HG03457 (cell line): ENCODE results near the gene B4GALNT3.

Experiments used
- ATAC-seq: cut with Tn5 transposase; IDR thresholded peaks from one replicate; pipeline ENCODE4 v1.9.1; 2021; ENCODE audit warnings: moderate number of reproducible peaks; ENCODE audit not compliant: unreplicated experiment

The B4GALNT3 gene

DNA sequence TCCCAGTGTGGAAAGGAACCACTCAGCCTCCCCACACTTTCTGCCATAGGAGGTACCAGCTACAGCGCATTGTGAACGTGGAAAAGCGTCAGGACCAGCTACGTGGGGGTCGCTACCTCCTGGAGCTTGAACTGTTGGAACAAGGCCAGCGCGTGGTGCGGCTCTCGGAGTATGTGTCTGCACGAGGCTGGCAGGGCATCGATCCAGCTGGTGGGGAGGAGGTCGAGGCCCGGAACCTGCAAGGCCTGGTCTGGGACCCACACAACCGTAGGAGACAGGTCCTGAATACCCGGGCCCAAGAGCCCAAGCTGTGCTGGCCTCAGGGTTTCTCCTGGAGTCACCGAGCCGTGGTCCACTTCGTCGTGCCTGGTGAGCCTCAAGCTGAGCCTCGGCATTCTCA is 96.8 kb downstream of the B4GALNT3 start:
- ATAC-seq: no peak

DNA sequence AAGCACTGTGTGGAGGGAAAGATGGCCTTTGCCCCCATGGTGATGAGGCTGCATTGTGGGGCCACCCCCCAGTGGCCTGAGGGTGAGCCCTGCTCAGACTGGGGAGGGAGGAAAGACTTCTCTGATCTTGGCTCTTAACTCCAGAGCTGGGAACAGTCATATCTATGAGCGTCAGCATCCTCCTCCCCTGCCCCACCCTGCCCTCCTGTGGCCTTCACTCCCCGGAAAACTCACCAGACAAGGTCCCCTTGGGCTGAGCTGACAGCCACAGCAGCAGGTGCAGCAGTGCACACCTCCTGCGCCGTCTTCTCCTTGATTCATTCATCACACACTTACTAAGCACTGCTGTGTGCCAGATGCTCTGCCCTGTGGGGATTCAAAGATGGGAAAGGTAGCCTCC is 98.8 kb downstream of the B4GALNT3 start:
- no peak for ATAC-seq

DNA sequence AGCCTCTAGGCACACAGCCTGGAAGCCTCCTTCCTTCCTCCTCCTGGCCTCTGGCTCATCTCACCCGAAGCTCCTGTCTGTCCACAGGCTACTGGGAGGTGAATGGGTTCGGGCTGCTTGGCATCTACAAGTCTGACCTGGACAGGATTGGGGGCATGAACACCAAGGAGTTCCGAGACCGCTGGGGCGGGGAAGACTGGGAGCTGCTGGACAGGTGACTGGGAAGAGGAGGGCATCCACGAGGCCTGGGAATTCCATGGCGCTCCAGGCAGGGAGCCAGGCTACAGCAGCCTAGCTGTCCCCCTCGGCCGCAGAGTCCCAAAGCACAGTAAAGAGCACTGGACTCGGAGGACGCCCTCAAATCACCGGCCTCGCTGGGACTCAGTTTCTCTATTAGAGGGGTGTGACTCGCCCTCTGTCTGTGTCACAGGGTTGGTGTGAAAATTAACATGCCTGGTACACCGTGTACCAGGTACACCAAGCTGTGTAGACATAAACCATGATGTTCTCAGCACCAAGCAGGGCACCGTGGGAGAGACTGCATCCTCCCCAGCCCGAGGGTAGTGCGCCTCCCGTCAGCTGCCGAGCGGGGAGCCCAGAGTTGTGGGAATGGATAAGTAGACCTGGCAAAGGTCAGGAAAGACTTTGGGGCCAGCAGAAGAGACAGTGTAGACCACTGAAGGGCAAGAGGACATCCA is 99.6 kb downstream of the B4GALNT3 start:
- ATAC-seq: no peak

DNA sequence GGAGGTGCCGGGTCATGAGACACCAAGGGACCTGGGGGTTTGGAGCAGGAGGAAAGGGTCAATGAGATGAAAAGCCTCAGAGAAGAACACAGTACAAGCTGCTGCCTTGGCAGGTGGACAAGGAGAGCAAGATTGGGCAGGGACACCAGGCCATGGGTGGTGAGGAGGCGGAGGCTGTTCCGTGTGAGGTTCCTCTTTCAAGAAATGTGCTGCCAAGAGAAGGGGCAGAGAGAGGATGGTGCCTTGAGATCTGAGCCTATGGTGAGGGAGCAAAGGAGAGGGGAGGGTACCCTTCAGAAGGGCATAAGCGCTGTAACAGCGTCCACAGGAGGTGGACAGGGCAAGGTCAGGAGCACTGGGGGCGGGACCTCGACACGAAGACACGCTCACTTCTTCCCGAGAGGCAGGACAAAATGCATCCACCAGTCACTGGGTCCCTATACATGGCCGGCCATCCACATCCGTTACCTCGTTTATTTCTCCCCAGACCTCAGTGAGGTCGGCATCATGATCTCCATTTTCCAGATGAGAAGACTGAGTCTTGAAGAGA is 100.2 kb downstream of the B4GALNT3 start:
- no peak for ATAC-seq

DNA sequence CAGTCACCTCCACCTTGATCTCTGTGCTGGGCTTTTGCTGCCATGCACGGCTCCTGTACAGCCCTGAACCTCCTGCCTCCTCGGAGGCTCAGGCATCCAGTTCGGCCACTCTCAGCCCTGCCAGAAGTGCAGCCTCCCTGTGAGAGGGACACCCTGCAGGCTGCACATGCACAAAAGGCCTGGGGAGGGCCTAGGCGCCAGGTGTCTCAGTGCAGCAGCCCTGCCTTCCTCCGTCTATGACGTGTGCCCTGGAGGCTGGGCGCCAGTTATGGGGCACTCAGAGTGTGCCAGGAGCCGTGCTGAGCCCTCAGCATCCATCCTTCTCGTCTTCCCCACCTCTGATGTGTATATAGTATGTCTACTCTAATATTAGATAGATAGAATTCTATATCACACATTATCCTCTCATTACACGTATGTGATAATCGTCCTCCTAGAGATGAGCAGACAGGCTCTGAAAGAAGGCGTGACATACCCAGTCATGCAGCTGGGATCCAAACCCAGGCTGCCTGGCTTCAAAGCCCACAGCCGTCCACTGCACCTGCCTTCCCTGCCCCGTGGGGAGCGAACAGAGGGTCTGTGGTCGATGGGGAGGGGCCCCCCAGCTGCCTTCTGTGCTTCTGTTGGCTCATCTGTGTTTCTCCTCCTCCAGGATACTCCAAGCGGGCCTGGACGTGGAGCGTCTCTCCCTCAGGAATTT is 101.1 kb downstream of the B4GALNT3 start:
- no peak for ATAC-seq

DNA sequence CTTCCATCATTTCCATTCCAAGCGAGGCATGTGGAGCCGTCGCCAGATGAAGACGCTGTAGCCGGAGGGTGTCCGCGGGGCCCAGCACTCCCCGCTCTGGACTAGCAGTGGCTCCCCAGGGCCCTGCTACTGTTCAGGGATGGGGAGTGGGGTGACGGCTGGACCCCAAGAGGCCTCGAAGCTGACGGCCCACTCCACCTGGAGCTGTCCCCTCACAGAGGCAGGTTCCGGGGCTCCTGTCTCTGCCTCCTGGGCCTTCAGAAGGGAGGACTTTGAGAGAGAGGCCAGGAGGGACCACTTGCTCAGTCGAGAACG is 101.6 kb downstream of the B4GALNT3 start:
- ATAC-seq: no peak

DNA sequence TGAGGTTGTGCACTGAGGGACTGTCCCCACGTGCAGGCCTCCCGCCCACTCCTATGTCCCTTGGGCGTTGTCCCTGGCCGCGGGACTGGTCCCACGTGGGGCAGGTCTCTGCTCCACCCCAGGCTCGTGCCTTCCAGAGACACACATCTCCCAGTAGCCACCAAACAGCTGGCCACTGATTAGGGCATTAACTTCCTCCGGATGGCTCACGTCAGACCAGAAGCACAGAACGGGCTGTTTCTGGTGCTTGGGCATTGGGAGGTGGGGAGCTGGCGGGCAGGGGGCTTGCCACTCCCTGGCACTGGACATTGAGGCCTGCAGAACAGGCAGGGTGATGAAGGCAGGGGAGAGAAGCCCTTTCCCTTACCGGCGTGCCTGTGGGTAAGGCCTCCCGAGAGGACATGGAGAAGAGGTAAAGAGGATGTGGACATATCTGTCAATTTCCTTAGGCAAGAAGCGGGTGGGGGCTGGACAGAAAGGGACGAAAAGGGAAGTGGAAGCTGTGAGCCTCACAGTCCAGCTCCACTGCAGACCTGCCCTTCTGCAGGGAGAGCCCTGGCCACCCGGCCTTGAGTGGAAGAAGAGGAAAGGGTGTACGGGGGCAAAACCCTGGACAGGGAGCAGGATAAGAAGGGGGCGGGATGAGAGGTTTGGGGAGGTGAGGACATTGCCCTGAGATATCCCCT is 102.3 kb downstream of the B4GALNT3 start:
- no peak for ATAC-seq

DNA sequence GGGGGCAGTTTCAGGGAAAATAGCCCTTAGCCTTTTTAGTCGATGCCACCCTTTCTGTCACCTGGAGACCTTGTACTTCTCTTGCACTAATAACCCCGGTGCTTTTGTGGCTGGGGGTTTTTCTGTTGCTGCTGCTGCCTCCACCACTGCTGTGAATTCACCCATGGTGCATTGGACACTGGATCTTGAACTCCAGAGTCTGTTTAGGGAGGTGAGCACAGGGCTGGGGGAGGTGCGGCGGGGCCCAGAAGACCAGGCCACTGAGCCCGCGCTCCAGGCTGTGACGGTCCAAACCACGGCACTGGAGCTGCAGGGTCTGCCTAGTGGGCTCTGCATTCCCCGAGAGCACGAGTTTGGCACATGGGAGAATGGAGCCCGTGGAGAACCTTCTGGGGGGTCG is 102.9 kb downstream of the B4GALNT3 start:
- no peak for ATAC-seq

DNA sequence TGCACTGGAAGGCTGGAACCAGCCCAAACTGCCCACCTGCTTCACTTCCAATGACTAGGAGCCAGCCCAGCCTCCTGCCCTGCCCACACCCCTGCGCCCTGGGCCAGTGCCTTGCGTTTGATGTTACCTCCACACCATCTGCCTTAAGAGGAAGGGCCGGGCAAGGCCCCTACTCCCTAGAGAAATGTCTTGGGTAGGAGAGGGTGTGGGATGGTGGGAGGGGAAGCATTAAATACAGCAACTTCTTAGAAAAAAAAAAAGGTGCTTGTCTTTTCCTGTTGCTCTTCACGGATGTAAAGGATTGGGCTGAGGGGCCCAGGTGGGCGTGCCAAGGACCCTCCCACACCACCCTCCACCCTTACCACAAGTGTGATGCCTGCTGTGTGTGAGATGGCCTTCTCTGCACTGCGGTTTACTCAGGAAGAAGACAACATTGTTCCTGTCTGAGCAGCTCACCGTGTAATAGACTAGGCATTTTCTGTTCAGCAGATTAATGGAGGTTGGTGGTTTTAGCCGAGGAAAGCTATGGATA is 103.6 kb downstream of the B4GALNT3 start:
- ATAC-seq: no peak

DNA sequence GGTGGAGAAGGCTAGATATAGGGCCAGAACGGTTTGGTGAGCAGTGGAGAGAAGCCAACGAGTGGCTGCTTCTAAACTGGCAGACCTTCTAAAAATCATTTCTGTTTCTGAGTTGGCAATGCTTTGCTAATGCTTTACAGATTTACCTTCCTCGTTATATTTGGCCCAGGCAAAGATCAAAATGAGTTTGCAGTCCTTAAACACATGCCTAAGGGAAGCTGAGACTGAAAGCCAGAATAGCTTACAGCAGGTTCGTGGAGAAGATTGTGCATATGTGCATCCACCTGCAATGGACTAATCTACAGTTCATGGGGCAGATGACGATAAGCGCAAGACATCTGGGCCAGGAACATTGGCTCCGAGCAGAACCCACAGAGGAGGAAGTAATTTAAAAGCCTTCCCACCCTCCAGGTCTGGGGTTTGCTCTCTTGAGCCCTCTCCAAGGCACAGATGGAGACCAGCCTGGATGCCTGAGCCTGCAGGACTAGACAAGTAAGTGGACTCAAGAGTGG is 104.1 kb downstream of the B4GALNT3 start:
- no peak for ATAC-seq

DNA sequence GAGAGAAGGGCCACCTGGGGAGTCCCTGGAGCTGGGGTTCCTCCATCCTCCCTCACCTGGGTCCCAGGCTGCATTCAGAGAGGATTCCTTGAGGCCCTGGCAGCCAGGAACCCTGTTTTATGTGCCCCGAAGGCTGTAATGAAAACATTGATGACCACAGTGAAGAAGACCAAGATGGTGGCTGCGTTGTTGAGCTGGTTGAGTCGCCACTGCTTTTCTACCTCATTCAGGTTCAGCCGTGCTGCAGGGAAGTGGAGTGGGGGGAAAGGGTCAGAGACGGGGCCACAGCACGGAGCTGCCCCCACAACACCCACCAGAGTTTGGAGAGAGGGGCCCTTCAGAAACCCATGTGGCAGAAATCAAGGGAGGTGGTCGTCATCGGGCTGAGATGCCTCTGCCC is 105.4 kb downstream of the B4GALNT3 start:
- ATAC-seq: no peak

DNA sequence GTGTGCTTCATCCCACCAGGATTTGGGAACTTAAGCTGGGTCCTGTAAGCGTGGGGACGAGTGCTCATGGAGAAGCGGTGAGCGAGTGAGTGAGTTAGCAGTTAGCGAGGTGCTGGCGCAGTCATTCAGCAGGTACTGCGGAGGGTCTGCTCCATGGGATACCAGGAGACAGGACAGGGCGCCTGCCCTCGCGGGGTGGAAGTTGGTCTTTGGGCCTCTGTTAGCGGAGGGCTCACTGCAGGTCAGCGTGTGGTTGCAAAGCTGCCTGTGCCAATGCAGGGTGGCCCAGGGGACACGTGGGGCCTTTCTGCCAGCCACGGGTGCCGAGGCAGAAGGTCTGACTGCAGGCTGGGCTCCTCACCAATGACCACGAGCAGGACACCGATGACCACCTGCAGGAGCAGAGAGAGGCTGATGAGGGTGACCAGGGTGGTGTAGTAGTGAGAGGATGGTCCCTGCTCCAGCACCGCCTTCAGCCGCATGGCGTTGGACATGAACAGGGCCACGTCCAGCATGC is 105.9 kb downstream of the B4GALNT3 start:
- no peak for ATAC-seq

DNA sequence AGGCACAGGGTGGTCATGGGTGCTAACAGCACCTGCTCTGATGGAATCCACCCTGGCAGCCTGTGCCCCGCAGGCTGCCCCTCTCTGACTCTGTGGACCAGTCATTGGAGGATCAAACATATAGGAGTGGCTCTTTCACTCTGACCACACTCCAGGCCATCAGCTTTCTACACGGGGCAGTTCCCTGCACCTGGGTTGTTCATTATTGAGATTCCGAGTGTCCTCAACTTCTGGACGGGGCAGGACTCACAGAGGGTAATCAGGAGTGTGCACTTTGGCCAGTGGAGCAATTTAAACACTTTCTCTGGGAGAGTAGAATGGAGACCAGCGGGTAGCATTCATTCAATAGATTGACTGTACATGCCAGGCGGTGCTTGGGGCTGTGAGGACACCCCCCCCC is 108.7 kb downstream of the B4GALNT3 start:
- no peak for ATAC-seq

DNA sequence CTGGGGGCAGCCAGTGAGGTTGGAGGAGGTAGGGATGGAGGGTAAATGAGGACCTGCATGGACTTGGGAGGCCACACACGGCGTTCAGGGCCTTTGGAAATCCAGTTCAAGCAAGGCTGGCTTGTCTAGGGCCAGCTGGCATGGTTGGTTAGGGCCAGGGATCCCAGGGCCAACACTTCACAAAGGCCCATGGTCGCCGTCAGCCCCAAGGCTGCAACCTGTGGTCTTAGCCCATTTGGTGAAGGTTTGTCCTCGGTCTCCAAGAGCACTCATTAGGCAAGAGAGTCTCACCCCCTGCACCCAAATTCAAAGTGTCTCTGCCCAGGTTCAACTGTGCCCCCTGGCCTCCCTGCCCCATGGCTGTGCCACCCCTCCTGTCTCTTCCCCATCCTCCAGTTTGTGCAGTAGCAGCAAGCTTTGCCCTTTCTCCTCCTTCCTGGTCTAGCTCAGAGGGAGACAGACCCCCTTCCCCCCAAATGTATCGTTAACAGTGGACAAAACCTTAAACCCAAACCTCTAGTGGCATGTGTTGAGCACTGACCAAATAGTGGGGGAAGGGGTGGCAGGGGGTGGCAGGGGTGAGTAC is 109.4 kb downstream of the B4GALNT3 start:
- ATAC-seq: no peak

DNA sequence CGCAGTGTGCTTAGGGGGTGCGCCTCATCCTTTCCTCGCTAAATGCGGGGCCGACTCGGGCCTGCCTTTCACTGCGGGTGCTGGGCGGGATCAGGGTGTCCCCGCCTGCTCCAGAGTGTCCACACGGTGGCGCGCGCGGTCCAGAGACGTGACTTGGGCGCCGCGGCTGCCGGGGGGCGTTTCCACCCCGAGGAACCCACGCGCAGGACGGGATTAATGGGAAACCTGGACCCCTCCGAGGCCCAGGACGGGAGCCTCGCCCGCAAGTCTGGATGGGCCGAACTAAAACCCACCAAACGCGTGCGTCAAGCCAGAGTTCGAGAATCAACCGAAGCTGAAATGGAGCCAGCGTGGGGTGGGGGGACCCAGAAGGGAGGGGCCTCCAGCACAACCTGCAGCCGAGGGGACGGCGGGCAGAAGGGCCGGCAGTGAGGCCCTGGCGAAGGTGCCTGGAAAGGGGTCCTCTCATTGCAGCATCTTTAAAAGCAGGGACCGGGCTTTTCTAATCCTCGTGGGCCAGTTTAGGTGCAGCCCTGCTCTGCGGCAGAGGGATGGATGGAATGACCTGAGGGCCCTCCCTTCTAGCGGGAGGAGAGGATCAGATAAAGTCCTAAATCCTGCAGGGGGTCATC is 110.2 kb downstream of the B4GALNT3 start:
- ATAC-seq: no peak

DNA sequence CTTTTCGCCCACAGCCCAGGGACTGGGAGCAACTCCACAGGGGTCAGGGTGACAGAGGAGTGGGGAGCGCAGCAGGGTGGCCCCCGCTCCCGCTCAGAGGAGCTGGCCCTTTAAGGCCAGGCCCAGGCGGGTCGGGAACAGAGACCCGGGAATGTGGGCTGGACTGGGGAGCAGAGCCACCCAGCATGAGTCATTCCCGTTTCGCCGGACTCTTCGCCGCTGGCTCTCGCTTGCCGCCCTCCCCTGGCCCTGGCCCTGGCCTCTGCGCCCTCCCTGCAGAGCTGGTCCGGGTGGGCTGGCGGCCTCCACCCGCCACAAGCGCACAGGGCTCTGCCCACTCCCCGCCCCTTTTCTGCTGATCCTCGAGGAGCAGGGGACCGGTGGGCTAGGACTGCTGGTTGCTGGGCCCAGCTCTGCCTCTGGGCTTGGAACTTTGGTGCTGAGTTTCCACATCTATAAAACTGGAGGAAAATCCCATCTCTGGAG is 110.7 kb downstream of the B4GALNT3 start:
- no peak for ATAC-seq

DNA sequence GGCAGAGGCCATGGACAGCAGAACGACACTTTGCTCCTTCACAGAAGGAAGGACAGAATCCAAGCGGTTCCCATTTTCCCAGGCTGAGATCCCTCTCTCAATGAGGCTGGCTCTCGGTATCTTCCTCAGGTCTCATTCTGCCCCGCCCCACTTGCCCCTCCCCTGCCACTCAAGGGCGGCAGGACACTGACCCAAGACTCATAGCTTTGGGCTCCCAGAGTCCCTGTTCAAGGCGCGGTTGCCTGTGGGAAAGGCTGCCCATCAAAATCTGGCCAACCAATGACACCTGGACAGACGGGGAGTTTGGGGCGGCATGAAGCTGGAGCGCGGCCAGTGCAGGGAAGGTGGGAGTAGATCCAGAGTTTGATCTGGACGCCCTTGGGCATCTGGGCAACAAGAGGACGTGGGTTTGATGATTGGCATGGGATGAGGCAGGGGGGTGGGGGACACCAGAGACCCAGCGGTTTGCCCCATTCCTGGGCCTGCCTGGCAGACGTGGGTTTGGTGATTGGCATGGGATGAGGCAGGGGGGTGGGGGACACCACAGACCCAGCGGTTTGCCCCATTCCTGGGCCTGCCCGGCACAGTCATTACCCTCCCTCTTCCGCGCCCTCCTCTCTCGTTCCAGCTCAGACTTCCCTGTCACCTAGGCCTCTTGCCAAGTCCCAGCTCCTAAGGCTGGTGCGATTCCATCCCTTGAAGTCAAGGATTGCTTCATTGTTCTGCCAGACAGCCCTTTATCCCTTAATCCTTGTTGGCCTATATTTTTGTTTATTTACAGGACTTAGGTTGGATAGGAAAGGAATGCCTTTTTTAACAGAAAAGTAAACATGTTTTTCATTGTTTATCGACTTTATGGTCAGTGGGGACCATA is 111.4 kb downstream of the B4GALNT3 start:
- no peak for ATAC-seq

DNA sequence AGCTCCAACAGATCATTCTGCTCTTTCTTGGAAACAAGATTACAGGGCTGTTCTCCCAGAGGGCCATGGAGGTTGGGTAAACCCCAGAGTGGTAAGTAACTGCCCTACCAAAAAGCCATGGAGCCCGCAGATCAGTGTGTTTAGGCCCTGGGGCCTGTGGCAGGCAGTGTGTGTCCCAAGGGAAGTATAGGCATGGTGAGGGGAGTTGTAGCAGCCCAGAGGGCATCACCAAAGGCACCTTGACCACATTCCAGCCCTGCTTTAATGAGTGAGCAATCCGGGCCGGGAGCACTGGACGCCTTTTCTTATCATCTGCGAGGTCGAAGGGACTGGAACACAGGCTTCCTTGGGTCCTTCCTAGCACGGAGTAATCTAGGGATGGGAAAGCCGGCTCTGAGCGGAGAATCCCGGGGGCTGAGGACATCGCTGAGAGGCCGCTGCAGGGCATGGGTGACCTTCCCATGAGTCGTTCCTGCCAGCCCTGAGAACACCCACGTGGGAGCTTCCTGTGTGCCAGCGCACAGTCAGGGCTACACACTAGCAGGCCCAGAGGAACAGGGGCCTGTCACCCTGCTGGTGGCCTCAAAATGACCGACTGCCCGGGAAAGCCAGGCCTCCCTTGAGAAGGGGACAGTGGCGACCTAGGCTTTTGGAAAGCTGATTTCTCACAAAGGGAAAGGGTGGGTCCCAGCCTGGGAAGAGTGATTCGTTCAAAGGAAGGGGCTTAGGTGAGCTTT is 112.2 kb downstream of the B4GALNT3 start:
- no peak for ATAC-seq

DNA sequence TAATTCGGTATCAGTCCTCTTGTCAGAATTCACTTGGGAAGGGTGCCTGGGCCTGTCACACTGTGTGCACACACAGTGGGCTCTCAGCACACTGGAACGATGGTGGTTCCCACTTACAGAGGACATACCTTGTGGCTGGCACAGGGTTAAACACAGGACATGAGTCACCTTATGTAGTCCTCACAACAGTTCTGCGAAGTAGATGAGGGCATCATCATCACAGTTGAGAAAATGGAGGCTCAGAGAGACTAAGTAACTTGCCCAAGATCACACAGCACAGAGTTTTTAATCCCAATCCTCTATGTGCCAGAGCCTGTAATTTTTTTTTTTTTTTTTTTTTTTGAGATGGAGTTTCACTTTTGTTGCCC is 112.8 kb downstream of the B4GALNT3 start:
- ATAC-seq: no peak
